ENCODE measurements around the gene SPSB4. TPM values are rescaled to one million over a fixed set of nuclear protein-coding genes. Genes with fewer than 3 reads are reported as not detected.

The SPSB4 gene
- total and polyA plus RNA-seq, 8 donors: 2.6 to 20.2 (median 11.1) TPM

DNA sequence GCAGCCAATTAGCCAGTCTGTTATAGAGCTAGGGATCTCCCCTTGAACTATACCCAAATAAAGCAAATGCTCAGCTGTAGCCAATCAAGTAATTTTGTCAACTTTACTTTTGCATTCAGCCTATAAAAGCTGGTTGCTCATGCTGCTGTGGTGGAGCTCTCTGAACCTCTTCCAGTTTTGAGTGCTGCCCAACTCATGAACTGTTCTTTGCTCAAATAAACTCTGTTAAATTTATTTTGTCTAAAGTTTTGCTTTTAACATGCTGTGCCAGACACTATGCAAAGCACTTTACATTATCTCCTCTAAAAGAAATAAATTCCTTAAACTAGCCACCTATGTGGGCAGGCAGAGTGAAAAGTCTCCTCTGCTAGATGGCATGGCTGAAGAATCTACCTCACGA lies 128.8 kb downstream of the SPSB4 start:
- intact Hi-C loops (cut with DNase I): loop anchor here in 1 of 3 donors (10.0 kb wide), 1 partner anchor 175 kb away; no protein-coding TSS in a partner anchor

DNA sequence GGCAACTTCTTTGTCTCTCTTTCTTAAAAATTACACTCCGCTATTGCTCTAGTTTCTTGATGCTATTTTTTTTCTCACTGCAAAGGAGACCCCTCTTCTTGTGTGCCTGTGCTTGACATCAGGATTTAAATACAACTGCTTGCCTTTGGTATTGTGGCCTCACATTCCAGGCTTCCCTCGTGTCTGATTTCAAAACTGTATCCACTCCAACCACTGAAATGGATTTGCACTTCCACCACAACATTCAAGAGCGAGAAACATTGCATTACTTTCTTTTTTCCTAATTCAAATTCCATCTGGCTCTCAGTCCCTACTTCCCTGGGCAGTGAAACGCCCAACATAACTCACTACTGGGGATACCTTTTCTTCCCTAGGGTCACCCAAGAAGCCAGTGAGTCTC lies 130.0 kb downstream of the SPSB4 start:
- intact Hi-C loops (cut with DNase I): loop anchor here in 1 of 3 donors (10.0 kb wide), 1 partner anchor 176 kb away; no protein-coding TSS in a partner anchor
- H3K27ac ChIP-seq: no peak overlapping the region
- ATAC-seq (no peak), DNase-seq (no peak), FAIRE-seq (no peak)
- 92 to 94% methylated on average over 4 of the region's 4 CpGs for WGBS, 2 donors
- no peaks in the 10 kb centered on the region for H3K9me3 ChIP-seq
- H3K4me1 ChIP-seq: no peaks in the 10 kb centered on the region
- H3K4me3 ChIP-seq: no peak overlapping the region
- no peaks in the 10 kb centered on the region for H3K36me3 ChIP-seq
- H3K27me3 ChIP-seq: no peaks in the 10 kb centered on the region
- TF ChIP-seq, protein P1, sequence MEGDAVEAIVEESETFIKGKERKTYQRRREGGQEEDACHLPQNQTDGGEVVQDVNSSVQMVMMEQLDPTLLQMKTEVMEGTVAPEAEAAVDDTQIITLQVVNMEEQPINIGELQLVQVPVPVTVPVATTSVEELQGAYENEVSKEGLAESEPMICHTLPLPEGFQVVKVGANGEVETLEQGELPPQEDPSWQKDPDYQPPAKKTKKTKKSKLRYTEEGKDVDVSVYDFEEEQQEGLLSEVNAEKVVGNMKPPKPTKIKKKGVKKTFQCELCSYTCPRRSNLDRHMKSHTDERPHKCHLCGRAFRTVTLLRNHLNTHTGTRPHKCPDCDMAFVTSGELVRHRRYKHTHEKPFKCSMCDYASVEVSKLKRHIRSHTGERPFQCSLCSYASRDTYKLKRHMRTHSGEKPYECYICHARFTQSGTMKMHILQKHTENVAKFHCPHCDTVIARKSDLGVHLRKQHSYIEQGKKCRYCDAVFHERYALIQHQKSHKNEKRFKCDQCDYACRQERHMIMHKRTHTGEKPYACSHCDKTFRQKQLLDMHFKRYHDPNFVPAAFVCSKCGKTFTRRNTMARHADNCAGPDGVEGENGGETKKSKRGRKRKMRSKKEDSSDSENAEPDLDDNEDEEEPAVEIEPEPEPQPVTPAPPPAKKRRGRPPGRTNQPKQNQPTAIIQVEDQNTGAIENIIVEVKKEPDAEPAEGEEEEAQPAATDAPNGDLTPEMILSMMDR (IDR thresholded peaks at IDR 0.05): no peak

More for the DNA sequence above, 128.8 kb downstream of the SPSB4 start:
- TF ChIP-seq, protein P1 (IDR thresholded peaks at IDR 0.05): no peak
- Histone ChIP-seq H3K36me3 (no peaks in the 10 kb centered on the region), H3K27ac (no peak overlapping the region), H3K4me1 (no peaks in the 10 kb centered on the region), H3K4me3 (no peak overlapping the region), H3K9me3 (no peaks in the 10 kb centered on the region), H3K27me3 (no peaks in the 10 kb centered on the region)
- FAIRE-seq: no peak
- no peak for ATAC-seq
- 99 to 100% methylated on average over 1 of the region's 1 CpG for WGBS, 2 donors
- no peak for DNase-seq

DNA sequence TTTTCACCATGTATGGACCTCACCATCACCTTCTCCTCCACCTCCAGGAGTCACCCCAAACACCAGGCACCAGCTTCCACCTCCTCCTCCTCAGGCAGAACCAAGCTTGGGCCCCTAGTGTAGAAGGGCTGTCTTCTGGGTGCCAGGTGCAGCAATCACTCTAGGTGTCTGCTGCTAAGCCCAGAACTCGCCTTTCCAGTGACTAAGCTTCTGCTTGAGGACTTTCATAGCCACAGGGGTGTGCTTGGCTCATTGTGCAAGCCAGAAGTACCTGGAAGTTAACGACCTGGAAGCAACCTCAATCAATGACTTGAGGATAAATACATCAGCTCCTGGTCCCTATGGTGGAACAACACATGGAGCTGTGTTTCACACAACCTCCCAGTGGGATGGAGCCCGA lies 130.7 kb downstream of the SPSB4 start:
- FAIRE-seq (no peak), DNase-seq (no peak), ATAC-seq (no peak)
- no peaks in the 10 kb centered on the region for H3K9me3 ChIP-seq
- H3K27ac ChIP-seq: no peak overlapping the region
- no peaks in the 10 kb centered on the region for H3K4me1 ChIP-seq
- H3K27me3 ChIP-seq: no peaks in the 10 kb centered on the region
- no peaks in the 10 kb centered on the region for H3K36me3 ChIP-seq
- intact Hi-C loops (cut with DNase I): loop anchor here in 1 of 3 donors (10.0 kb wide), 1 partner anchor 177 kb away; no protein-coding TSS in a partner anchor
- TF ChIP-seq, protein P1 (IDR thresholded peaks at IDR 0.05): no peak
- H3K4me3 ChIP-seq: no peak overlapping the region
- 80 to 84% methylated on average over 3 of the region's 3 CpGs for WGBS, 2 donors

DNA sequence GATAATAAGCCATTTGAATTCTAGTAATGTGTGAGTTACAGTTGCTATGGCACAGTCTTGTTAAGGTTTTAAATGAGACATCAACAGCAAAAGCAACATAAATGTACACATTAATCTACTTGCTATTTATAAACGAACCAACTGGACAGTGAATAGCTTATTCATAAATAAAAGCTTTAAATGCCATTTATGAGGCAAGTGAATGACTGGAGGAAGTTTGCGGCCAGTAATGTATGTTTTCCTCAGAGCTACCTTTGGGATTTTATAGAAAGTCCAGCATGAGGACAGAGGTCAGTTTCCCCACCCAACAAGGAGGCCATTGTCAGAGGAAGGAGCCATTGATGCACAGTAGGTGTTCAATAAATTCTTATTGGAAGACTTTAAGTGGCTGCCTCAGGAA lies 132.5 kb downstream of the SPSB4 start:
- no peaks in the 10 kb centered on the region for H3K27me3 ChIP-seq
- WGBS, 2 donors: 49 to 83% methylated on average over 2 of the region's 2 CpGs
- no peak overlapping the region for H3K4me3 ChIP-seq
- FAIRE-seq: no peak
- no peaks in the 10 kb centered on the region for H3K9me3 ChIP-seq
- H3K4me1 ChIP-seq: no peaks in the 10 kb centered on the region
- TF ChIP-seq, protein P1 (IDR thresholded peaks at IDR 0.05): no peak
- no peak for DNase-seq
- no peak overlapping the region for H3K27ac ChIP-seq
- no peaks in the 10 kb centered on the region for H3K36me3 ChIP-seq
- intact Hi-C loops (cut with DNase I): loop anchor here in 1 of 3 donors (10.0 kb wide), 1 partner anchor 179 kb away; no protein-coding TSS in a partner anchor
- no peak for ATAC-seq

DNA sequence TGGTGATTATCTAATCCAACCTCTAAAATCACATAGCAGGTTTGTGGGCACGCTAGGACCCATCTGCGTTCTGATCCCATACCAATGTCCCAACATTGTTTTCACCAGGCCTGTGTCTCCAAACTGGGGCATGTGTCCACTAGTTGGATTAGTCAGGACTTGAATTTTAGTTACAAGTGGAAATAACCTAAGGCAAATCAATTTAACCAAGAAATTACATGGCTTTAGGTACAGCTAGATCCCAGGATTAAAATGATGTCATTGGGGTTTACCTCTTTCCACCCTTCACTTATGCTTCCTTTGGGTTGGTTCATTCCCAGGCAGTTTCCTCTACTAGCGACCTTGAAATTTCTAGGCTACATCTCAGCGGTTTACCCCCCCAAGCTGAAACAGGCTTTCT lies 133.3 kb downstream of the SPSB4 start:
- intact Hi-C loops (cut with DNase I): loop anchor here in 1 of 3 donors (10.0 kb wide), 1 partner anchor 180 kb away; no protein-coding TSS in a partner anchor
- no peaks in the 10 kb centered on the region for H3K4me1 ChIP-seq
- no peak for DNase-seq
- TF ChIP-seq, protein P1 (IDR thresholded peaks at IDR 0.05): no peak
- WGBS, 2 donors: 89 to 94% methylated on average over 4 of the region's 4 CpGs
- no peaks in the 10 kb centered on the region for H3K27me3 ChIP-seq
- no peak for FAIRE-seq
- H3K4me3 ChIP-seq: no peak overlapping the region
- H3K9me3 ChIP-seq: no peaks in the 10 kb centered on the region
- ATAC-seq: no peak
- H3K36me3 ChIP-seq: no peaks in the 10 kb centered on the region
- no peak overlapping the region for H3K27ac ChIP-seq

All from pancreas (tissue), 10 donors.